8988T (cell line): ENCODE data around the gene ZC2HC1B.
"Not testable (repeated sequence)": the region's sequence is repeated elsewhere in the genome, so short reads cannot be mapped to it uniquely, and the experiment has no call there.

ENCODE experiments used
- DNase-seq: peaks from one replicate; pipeline ENCODE4 v3.0.0; 2011

The ZC2HC1B gene, protein sequence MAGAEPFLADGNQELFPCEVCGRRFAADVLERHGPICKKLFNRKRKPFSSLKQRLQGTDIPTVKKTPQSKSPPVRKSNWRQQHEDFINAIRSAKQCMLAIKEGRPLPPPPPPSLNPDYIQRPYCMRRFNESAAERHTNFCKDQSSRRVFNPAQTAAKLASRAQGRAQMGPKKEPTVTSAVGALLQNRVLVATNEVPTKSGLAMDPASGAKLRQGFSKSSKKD

DNA sequence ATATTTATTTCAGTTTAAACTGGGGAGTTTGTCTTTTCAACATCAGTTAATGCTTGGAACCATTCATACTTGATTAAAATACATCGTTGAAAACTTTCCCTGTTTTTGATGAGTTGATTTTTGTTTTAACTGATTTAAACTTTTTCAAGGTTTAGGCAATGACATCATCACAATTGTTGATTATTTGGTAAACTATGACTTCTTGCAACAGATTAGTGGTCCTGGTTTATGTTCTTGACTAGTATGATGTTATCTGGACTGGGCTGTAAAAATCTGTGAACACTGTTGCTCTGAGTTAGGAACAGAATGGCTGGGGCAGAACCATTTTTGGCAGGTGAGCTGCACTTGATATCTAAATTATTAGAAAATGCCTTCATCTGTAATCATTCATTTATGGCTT is at the start of gene ZC2HC1B:
Gene ZC2HC1B (plus strand): TSS at position 241 of the 400 bp plus-strand sequence. CDS start 66 bp downstream, at position 307.
- DNase-seq = no peak

DNA sequence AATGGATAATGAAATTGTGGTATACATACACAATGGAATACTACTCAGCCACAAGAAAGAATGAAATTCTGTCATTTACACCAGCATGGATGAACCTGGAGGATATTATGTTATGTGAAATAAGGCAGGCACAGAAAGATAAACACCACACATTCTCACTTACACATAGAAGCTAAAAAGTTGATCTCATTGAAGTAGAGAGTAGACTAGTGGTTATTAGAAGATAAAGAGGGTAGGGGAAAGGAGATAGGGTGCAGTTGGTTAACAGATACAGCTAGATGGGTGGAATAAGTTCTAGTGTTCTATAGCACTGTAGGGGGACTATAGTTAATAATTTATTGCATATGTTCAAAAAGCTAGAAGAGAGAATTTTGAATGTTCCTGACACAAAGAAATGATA is 46.7 kb upstream of the ZC2HC1B start:
- DNase-seq = no peak

DNA sequence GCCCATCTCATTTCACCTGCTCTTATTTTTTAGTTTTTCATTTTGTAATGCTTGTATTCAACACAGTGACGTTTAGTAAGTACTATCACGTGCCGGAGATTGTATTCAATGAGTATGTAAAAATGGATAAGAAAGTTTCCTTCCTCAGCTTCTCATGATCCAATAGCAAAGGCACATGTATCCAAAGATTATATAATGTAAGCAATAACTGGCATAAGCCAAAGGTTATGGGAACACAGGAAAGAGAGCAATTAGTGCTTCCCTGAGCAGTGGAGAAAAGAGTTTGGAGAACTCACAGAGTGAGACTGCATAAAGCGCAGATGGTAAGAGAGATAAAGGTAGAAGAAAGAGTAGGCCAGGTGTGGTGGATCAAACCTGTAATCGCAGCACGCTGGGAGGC is 42.9 kb upstream of the ZC2HC1B start:
- no peak for DNase-seq

DNA sequence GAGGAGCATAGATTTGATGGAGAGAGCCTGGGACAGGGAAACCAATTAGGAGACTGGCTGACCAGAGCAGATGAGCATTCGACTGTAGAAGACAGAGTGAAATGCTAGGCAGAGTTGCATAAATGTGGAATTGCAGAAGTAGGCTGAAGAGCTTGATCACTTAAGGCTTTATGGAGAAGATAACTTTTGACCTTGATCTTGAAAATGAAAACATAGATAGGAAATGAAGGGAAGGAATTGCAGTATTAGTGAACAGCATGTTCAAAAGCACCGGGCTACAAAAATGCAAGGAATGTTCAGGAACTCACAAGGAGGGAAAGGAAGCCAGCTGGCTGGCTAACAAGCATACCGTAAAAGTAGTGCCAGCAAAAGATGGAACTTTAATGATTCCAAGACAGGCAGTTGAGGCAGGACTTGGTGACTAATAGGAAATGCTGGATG is 41.7 kb upstream of the ZC2HC1B start:
- no peak for DNase-seq

DNA sequence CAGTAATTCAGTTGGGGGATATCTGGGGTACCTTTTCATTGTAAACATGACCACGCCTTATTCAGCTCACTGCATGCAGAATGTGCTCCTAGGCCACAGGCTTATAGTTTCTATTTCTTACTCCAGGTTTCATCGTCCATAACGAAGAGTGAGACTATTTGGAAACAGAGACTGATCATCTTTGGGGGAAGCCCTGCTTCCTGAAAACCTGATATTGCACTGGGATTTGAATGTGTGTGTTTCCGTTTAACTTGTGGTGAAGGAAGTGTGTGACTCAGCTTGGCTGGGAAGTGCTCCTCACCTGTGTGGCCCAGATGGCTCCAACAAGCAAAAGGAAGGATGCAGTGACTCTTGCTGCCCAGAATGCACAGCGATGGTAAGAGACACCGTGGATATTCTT is 40.7 kb upstream of the ZC2HC1B start:
- no peak for DNase-seq

DNA sequence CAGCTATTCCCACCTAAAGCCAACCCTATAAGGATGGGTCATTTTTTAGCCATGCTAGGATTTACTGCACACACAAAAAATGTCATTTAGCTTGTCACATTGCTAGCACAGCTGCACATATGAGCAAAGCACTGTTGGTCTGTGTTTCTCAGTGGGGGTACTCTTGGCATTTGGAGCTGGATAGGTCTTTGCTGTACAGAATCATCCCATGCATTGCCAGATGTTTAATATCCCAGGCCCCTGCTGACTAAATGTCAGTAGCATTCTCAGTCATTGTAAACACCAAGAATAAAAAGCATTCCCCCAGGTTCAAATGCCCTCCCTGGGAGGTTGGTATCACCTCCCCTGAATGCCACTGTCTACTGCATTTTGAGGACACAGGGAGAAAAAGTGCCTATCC is 35.7 kb upstream of the ZC2HC1B start:
- no peak for DNase-seq

DNA sequence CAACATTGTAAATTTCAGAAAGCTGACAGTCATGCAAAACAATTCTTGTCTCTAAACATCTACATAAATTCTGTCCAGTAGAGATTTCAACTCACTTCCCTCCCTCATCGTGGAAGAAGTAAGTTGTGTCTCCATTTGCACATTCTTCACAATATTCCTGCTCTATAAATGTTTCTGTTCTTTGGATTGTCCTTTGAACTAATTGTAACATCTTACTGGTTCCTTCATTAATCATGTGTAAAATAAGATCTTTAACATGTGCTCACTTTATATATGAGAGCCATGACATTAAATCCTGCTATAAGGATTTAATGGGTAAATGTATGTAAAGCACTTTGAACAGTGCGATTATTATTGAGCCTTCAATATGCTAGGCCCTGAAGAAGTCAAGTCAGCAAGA is 28.1 kb upstream of the ZC2HC1B start:
- DNase-seq = no peak

DNA sequence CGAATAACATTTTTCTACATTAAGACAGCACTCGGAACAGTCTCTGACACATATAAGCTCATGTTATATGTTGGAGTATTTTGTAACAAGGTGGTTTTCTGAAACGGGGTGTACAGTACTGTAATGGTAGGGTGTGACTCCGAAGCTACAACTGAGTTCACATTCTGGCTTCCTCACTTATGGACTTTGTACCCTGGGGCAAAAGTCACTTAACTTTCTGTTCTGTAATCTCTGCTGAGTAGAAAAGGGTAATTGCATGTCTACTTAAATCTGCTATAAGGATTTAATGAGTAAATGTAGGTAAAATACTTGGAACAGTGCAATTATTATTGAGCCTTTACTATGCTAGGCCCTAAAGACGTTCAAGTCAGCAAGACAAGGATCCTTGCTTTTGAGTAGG is 25.9 kb upstream of the ZC2HC1B start:
- DNase-seq = no peak

DNA sequence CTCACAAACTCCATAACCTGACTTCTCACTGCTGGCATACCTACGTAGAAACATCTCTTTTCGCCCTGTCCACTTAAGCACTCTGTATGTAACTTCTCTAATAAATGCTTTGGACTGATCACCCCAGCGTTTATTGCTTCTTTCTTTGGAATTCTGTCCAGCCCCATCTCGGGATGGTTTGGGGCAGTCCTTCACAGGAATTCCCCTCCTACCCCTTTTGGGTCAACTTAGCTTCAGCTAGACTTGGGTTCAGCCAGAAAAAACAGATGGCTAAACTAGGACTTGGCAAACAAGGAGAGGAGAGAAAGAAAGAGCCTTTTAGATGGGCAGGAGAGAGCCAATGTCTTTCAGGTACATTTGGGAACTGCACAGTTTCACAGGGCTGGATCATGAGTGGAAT is 25.1 kb upstream of the ZC2HC1B start:
- no peak for DNase-seq

DNA sequence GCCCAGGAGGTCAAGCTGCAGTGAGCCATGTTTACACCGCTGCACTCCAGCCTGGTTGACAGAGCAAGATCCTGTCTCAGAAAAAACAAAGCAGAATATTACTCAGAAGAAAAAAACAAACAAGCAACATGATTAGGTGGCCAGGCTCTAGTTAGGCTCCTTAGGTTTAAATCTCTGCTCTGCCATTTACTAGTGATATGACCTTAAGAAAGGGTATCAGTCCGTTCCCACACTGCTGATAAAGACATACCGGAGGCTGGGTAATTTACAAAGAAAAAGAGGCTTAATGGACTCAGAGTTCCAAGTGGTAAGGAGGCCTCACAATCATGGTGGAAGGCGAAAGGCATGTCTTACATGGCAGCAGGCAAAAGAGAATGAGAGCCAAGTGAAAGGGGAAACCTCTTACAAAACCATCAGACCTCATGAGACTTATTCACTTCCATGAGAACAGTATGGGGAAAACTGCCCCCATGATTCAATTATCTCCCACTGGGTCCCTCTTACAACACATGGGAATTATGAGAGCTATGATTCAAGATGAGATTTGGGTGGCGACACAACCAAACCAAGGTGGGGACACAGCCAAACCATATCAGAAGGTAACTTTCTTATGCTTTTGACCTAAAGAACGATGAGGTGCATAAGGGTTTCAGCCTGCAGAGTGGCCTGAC is 23.5 kb upstream of the ZC2HC1B start:
- no peak for DNase-seq

DNA sequence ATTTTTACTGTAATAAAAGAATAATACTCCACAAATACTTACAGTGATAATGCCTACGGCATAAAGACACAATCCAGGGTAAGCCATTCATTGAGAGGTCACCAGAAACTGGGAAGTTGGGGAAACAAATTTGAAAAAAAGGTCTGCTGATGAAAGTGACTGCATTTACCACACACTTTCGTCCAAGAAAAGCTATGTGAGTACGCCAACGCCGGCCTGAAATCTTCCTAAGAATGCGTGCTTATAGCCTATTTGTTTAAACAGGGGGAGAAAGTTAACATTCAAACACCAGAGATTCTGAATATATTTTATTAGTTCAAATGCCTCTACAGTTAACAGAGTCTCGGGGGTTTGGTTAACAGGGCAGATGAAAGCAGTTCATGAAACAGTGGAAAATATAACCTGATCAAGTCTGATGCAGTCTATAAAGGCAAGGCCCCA is 21.8 kb upstream of the ZC2HC1B start:
- no peak for DNase-seq

DNA sequence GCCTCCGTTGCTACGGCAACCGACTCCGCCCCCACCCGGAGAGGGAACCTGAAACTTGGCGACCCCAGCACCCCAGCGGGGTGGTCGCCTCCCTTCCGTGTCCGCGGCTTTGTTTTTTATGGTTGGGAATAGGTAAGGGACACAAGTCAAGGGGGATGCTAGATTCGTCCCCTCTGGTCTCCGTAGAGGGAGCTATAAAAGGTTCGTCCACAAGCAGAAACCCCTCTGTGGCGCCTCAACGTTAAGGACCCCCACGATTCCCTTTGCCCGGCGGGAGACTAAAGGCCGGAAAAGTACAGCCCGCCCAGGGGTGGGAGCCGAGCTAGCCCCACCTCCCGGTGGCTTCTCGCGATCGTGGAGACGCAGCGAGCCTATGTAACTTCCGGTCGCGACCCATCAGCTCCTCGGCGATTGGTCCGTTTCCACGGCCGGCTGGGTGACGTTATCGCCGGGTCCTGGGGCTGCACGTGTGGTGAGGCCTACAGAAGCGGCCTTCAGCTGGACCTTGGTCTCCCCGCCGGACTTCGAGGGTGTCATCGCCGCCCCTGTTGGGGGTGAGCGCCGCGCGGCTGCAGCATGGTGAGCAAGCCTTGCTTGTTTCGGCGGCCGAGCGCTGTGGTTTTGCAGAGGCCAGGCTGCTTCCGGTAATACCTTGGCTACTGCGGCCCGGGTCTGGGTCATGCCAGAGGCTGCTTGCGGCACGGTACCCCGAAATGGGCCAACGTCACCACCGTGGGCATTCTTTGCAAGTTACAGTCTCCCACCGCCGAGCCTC is 21.2 kb upstream of the ZC2HC1B start, which contains the start of gene LTV1:
Gene LTV1 (plus strand): TSS at position 437 of the 775 bp plus-strand sequence. CDS start 140 bp downstream, at position 577.
- peak; percentile 77 for DNase-seq

DNA sequence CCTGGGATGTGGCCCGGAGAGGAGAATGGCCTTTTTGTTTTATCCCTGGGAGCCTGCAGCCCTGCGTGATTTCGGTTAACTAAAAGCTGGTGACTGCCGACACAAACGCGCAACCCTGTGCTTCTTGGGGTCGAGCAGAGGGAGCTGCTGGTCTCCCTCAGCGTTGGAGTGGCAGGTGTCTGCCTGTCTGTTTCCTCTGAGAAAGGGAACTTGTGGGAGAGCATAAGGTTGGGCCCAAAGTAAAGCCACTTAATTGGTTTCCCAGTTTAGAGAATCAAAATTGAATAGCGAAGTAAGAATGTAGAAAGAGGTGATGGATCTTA is 20.6 kb upstream of the ZC2HC1B start:
- DNase-seq = no peak

DNA sequence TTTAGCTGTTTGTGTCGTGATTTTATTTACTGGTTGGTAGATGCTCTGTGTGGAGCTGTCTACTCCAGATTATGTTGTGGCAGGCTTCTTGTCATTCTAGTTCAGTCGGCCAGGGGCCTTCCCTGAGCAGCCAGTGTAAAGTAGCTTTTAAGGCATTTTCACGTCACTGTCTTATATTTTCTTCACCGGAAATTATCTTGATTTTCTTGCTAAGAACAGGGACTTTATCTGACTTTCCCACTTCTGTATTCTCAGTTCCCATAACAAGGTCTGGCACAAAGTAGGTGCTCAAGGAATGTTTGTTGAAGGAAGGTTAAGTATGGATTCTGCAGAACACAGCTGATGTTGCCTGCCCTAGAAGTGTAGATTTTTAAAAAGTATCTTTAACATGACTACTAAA is 20.3 kb upstream of the ZC2HC1B start:
- DNase-seq = no peak

DNA sequence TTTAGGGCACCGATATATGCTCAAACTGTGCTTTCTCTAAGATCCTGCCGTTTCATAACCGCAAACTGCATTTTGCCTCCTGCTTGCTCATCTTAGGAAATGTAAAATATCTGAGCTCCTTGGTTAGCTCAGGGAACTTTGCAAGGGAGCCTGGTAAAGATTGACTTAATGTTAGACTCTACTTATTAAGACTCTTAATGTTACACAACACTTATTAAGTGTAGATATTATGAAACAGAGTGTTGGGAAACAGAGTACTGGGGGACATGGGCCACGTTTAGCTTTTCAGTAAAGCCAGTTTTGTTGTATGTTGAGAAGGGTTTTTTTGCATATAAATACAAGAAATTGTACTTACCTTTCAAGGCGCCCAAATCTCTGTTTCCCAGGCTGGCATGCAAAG is 19.2 kb upstream of the ZC2HC1B start:
- no peak for DNase-seq

DNA sequence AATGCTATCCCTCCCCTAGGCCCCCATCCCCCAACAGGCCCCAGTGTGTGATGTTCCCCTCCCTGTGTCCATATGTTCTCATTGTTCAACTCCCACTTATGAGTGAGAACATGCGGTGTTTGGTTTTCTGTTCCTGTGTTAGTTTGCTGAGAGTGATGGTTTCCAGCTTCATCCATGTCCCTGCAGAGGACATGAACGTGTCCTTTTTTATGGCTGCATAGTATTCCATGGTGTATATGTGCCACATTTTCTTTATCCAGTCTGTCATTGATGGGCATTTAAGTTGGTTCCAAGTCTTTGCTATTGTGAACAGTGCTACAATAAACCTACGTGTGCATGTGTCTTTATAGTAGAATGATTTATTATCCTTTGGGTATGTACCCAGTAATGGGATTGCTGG is 12.6 kb upstream of the ZC2HC1B start:
- not testable (repeated sequence) for DNase-seq

DNA sequence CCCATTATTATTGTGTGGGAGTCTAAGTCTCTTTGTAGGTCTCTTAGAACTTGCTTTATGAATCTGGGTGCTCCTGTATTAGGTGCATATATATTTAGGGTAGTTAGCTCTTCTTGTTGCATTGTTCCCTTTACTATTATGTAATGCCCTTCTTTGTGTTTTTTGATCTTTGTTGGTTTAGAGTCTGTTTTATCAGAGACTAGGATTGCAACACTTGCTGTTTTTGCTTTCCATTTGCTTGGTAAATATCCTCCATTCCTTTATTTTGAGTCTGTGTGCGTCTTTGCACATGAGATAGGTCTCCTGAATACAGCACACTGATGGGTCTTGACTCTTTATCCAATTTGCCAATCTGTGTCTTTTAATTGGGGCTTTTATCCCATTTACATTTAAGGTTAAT is 9.2 kb upstream of the ZC2HC1B start:
- DNase-seq = not testable (repeated sequence)

DNA sequence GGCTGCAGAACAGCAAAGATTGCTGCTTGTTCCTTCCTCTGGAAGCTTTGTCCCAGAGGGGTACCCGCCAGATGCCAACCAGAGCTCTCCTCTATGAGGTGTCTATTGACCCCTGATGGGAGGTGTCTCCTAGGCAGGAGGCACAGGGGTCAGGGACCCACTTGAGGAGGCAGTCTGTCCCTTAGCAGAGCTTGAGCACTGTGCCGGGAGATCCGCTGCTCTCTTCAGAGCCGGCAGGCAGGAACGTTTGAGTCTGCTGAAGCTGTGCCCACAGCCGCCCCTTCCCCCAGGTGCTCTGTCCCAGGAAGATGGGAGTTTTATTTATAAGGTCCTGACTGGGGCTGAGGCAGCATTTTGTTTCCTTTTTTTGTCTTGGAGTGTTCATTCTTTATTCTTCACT is 7.5 kb upstream of the ZC2HC1B start:
- DNase-seq = not testable (repeated sequence)

DNA sequence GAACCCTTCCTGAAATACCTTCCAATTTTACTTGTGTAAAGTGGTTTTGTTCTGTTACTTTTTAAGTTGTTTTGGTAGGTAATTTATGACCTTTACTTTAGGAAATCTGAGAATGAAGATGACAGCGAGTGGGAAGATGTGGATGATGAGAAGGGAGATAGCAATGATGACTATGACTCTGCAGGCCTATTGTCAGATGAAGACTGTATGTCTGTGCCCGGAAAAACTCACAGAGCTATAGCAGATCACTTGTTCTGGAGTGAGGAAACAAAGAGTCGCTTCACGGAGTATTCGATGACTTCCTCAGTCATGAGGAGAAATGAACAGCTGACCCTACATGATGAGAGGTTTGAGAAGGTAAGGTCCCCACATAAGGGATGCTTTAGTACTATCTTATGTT is 6.6 kb upstream of the ZC2HC1B start:
- no peak for DNase-seq

DNA sequence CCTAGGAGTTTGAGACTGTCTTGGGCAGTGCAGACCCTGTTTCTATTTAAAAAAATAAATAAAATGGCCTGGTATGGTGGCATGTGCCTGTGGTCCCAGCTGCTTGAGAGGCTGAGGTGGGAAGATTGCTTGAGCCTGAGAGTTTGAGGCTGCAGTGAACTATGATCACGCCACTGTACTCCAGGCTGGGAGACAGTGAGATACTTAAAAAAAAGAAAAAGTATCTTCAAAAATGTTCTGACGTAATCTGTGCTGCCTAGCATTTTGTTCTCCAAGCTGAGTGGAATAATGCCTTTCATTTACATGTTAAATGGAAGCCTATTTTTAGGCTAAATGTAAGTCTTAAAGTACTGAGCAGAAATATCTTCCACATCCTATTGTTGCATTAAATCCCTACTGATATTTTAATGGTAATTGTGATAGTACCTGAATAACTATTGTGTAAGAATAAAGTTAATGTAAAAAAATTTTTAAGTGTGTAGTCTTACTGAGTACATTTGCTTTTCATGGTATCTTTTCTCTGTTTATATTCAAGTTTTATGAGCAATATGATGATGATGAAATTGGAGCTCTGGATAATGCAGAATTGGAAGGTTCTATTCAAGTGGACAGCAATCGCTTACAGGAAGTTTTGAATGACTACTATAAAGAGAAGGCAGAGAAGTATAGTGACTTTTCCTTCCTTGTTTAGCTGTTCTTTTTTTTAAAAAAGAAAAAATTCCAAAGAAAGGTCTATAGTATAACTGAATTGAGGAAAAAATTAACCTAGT is 4.2 kb upstream of the ZC2HC1B start:
- DNase-seq = no peak

DNA sequence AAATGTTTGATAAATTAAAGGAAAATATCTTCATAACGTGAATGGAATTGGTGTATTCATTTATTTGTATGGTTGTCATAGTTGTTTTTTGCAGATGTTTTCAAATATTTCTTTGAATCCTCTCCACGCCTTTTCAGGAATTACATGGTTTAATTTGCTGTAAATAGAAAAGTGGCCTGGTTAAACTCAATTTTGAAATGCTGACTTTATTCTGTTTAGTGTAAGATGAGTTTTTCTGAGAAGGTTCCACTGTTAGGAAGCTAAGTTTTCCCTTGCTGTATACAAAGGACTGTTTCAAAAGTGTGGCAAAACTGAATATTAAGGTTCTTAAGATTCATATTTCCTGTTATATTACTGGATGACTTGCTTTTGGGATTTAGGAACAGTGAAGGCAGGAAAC is 503 bp upstream of the ZC2HC1B start:
- DNase-seq = no peak

DNA sequence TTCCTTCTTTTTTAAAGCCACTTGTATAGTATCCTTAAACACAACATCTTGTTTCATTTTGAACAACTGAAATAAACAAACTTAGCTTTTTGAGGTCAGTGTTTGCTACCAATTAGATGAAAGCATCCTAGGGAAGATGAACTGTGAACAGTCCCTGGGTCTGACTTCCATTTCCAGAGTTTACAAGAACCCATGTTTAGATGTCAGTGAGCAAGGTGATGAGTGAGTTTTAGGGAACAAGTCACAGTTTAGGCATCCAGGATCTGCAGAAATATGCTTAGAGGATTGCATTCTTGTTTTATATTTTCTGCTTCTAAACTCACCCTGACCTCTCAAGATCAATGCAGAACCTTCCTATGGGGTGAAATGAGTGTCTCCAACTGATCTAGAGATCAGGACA is 3.0 kb downstream of the ZC2HC1B start:
- no peak for DNase-seq

DNA sequence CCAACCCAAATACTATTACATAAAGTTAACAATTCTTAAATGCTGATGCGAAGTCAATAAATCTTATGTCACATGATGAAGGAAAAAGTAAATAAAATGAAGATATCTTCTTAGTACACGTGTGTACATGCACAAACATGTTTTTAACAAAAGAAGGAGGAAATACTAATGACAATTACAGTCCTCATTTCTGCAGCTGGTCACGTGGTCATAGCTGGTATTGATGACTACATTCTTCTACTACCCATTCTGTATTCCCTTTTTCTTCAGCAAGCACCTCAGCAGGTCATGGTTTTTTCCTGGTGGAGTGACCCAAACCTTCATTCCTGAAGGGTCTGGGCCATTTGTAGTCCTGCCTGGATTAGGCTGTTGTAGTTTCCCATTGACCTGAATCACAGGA is 4.5 kb downstream of the ZC2HC1B start:
- DNase-seq = not testable (repeated sequence)
